Smooth muscle cell (in vitro differentiated cells): ENCODE results near the gene PRUNE2. TPM values are rescaled to one million over a fixed set of nuclear protein-coding genes. Genes with fewer than 3 reads are reported as not detected.

ENCODE experiments used
- DNase-seq: peaks from one replicate; lab custom pipeline; 2025; ENCODE audit not compliant: unreplicated experiment; lab: John Stamatoyannopoulos, UW
- H2AFZ ChIP-seq: fragments of 200-600 bp; sonication (generic); 2 replicates; pipeline ENCODE4 v1.6.0; 2016; ENCODE audit warnings: antibody characterized with exemption, low read depth, mild to moderate bottlenecking
- H3F3A ChIP-seq: fragments of 200-600 bp; sonication (generic); 2 replicates; pipeline ENCODE4 v1.6.0; 2017; ENCODE audit warnings: antibody characterized with exemption, low read depth
- H3K27ac ChIP-seq: fragments of 200-600 bp; sonication (generic); 2 replicates; pipeline ENCODE4 v1.5.1; 2016; ENCODE audit warnings: low read depth, mild to moderate bottlenecking
- H3K27me3 ChIP-seq: fragments of 200-600 bp; sonication (generic); 2 replicates; pipeline ENCODE4 v1.6.1; 2016; ENCODE audit warnings: low read depth, mild to moderate bottlenecking
- H3K36me3 ChIP-seq: fragments of 200-600 bp; sonication (generic); 2 replicates; pipeline ENCODE4 v1.5.1; 2016; ENCODE audit warnings: low read depth
- H3K4me1 ChIP-seq: fragments of 200-600 bp; sonication (generic); 2 replicates; pipeline ENCODE4 v1.5.1; 2016; ENCODE audit warnings: low read depth
- H3K4me2 ChIP-seq: fragments of 200-600 bp; sonication (generic); 2 replicates; pipeline ENCODE4 v1.6.0; 2016; ENCODE audit warnings: mild to moderate bottlenecking
- H3K4me3 ChIP-seq: fragments of 200-600 bp; sonication (generic); 2 replicates; pipeline ENCODE4 v1.5.1; 2016; ENCODE audit warnings: mild to moderate bottlenecking
- H3K79me2 ChIP-seq: fragments of 200-600 bp; sonication (generic); 2 replicates; pipeline ENCODE4 v1.6.0; 2016; ENCODE audit warnings: low read depth, mild to moderate bottlenecking
- H3K9ac ChIP-seq: fragments of 200-600 bp; sonication (generic); 2 replicates; pipeline ENCODE4 v1.6.0; 2016; ENCODE audit warnings: low read depth
- H3K9me3 ChIP-seq: fragments of 200-600 bp; sonication (generic); replicated peaks from 2 replicates; pipeline ENCODE4 v1.5.1; 2016; ENCODE audit warnings: low read depth
- H4K20me1 ChIP-seq: fragments of 200-600 bp; sonication (generic); 2 replicates; pipeline ENCODE4 v1.6.0; 2016; ENCODE audit warnings: low read depth
- WGBS: methylation state at CpG from one replicate; pipeline ENCODE4 v1.1.7; 2016; ENCODE audit warnings: low lambda C conversion rate; 5-methylcytosine and 5-hydroxymethylcytosine counted together
- polyA plus RNA-seq: library from polyadenylated mRNA; unstranded; fragments of >200 nt; fragmentation: Nextera tagmentation; extraction: Ambion mirVana; gene quantifications from 2 replicates; pipeline ENCODE4 v1.2.1, GENCODE V29; 2016
- total RNA-seq: library from RNA; depleted of rRNA; stranded (reverse); fragments of >200 nt; gene quantifications from 2 replicates; pipeline ENCODE4 v1.2.3, GENCODE V29; 2014
- TF ChIP-seq, protein P1 (sequence below): fragments of 200-600 bp; sonication (generic); IDR thresholded peaks from 2 replicates; pipeline ENCODE4 v1.5.1; 2017; ENCODE audit warnings: borderline replicate concordance, mild to moderate bottlenecking, antibody characterized with exemption; ENCODE audit not compliant: insufficient read depth, poor library complexity, severe bottlenecking

The PRUNE2 gene
- total and polyA plus RNA-seq, 2 experiments from 2014 or later, result 0.79 to 1.9 TPM

DNA sequence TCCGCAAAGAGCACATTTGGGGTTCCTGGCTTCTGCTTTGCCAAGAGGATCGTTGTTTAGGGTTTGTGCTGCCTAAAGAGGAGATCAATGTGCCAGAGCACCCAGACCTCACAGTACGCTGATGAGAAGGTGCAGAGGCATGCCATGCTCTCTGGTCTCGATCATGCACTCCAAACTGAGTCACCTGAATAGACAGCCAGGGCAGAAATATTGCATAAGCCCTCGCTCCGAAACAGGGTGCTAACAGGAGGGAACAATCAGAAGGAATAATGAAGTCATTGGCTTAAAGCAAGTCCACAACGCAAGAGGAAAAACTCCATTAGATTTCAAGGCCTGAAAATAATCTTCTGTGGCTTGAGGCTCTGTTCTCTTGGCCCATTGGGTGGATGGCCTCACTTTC, 322.7 kb downstream of the PRUNE2 start:
- Histone ChIP-seq H3K36me3 (no peaks in the 10 kb centered on the region), H3K27ac (no peak overlapping the region), H2AFZ (no peak overlapping the region), H3K4me2 (no peak overlapping the region), H3K4me3 (no peak overlapping the region), H3K4me1 (peaks cover 8% of the 10 kb centered on the region), H3K79me2 (no peaks in the 10 kb centered on the region), H3F3A (no peaks in the 10 kb centered on the region), H3K9ac (no peak overlapping the region), H3K27me3 (no peaks in the 10 kb centered on the region), H4K20me1 (no peaks in the 10 kb centered on the region), H3K9me3 (no peaks in the 10 kb centered on the region)
- TF ChIP-seq, protein P1, sequence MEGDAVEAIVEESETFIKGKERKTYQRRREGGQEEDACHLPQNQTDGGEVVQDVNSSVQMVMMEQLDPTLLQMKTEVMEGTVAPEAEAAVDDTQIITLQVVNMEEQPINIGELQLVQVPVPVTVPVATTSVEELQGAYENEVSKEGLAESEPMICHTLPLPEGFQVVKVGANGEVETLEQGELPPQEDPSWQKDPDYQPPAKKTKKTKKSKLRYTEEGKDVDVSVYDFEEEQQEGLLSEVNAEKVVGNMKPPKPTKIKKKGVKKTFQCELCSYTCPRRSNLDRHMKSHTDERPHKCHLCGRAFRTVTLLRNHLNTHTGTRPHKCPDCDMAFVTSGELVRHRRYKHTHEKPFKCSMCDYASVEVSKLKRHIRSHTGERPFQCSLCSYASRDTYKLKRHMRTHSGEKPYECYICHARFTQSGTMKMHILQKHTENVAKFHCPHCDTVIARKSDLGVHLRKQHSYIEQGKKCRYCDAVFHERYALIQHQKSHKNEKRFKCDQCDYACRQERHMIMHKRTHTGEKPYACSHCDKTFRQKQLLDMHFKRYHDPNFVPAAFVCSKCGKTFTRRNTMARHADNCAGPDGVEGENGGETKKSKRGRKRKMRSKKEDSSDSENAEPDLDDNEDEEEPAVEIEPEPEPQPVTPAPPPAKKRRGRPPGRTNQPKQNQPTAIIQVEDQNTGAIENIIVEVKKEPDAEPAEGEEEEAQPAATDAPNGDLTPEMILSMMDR, result no peak
- DNase-seq, result no peak
- 95% methylated on average over 7 of the region's 7 CpGs for WGBS

DNA sequence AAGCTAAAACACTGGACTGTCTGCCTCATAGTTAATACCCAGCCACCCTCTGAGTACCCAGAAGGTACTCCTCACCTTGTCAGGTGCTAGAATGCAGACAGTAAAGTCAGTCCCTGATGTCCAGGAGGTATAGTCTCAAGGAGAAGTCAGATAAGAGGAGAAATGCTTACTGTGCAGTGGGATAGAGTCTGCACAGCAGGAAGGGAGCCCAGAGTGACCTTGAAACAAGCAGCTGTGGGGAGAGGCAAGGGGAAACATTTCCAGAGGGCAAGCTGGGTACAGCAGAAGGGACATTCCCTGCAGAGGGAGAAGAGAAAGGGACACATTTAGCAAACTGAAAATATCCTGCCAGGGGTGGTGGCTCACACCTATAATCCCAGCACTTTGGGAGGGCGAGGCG, 324.2 kb downstream of the PRUNE2 start:
- Histone ChIP-seq H4K20me1 (no peaks in the 10 kb centered on the region), H2AFZ (no peak overlapping the region), H3K9me3 (no peaks in the 10 kb centered on the region), H3K9ac (no peak overlapping the region), H3K4me3 (no peak overlapping the region), H3K79me2 (no peaks in the 10 kb centered on the region), H3K27ac (no peak overlapping the region), H3K27me3 (no peaks in the 10 kb centered on the region), H3F3A (no peaks in the 10 kb centered on the region), H3K4me2 (no peak overlapping the region), H3K36me3 (no peaks in the 10 kb centered on the region), H3K4me1 (peaks cover 9% of the 10 kb centered on the region)
- DNase-seq, result no peak
- 100% methylated on average over 2 of the region's 2 CpGs for WGBS
- TF ChIP-seq, protein P1, result no peak

DNA sequence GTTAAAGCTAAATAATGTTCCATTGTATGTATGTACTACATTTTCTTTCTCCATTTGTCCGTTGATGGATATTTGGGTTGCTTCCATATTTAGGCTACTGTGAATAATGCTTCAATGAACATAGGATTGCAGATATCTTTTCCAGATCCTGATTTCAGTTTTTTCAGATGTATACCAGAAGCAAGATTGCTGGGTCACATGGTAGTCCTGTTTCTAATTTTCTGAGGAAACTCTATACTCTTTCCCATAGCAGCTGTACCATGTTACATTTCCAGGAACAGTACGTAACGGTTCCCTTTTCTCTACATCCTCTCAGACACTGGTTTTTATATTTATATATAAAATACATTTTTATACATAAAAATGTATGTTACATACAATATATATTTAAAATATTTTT, 325.1 kb downstream of the PRUNE2 start:
- H3K4me3 ChIP-seq, result no peak overlapping the region
- 74% methylated on average over 3 of the region's 3 CpGs for WGBS
- no peaks in the 10 kb centered on the region for H3K27me3 ChIP-seq
- H3K9me3 ChIP-seq, result no peaks in the 10 kb centered on the region
- no peak for DNase-seq
- TF ChIP-seq, protein P1, result no peak
- no peak overlapping the region for H2AFZ ChIP-seq
- H4K20me1 ChIP-seq, result no peaks in the 10 kb centered on the region
- no peak overlapping the region for H3K27ac ChIP-seq
- no peaks in the 10 kb centered on the region for H3F3A ChIP-seq
- H3K4me1 ChIP-seq, result peaks cover 18% of the 10 kb centered on the region
- no peaks in the 10 kb centered on the region for H3K79me2 ChIP-seq
- no peak overlapping the region for H3K9ac ChIP-seq
- no peaks in the 10 kb centered on the region for H3K36me3 ChIP-seq
- H3K4me2 ChIP-seq, result no peak overlapping the region

DNA sequence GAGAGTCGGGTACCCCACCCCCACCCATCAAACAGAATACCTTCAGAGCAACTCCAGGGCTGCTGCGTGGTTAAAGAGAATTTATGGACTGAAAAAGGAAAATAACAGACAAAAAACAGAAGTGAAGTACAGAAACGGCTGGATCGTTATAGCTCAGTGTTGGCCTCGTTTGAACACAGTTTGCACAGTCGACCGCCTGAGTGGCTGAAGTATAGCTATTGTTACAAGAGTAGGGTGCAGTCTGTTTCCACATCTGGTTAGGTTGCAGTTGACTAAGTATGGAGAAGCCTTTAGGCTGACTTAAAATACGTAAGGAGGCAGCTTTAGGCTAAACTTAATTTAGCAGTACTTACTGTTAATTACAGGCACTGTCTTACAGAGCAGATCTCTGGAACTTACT, 325.7 kb downstream of the PRUNE2 start:
- Histone ChIP-seq H3K27me3 (no peaks in the 10 kb centered on the region), H3K36me3 (no peaks in the 10 kb centered on the region), H3K4me2 (no peak overlapping the region), H4K20me1 (no peaks in the 10 kb centered on the region), H3K27ac (no peak overlapping the region), H3K4me1 (peaks cover 19% of the 10 kb centered on the region), H3K9ac (no peak overlapping the region), H3F3A (no peaks in the 10 kb centered on the region), H3K79me2 (no peaks in the 10 kb centered on the region), H3K4me3 (no peak overlapping the region), H2AFZ (peak overlapping the region; percentile 13), H3K9me3 (no peaks in the 10 kb centered on the region)
- TF ChIP-seq, protein P1, result no peak
- 48% methylated on average over 8 of the region's 8 CpGs for WGBS
- DNase-seq, result no peak
